ENCODE data around the gene SLC44A5. TPM values are rescaled to one million over a fixed set of nuclear protein-coding genes. Genes with fewer than 3 reads are reported as not detected.
"Not testable (repeated sequence)": the region's sequence is repeated elsewhere in the genome, so short reads cannot be mapped to it uniquely, and the experiment has no call there.

Gene SLC44A5
- total RNA-seq, 1 donor from 2014 or later, result 0.20 TPM

- Mint-ChIP-seq H3K27ac (ENCODE audit: unreplicated experiment) (no peak overlapping the region), H3K9me3 (ENCODE audit: low read depth) (peaks cover 11% of the 10 kb centered on the region), H3K4me1 (ENCODE audit: low read depth) (no peaks in the 10 kb centered on the region), H3K4me3 (ENCODE audit: unreplicated experiment) (no peak overlapping the region), H3K36me3 (ENCODE audit: low read depth) (peaks cover 3% of the 10 kb centered on the region), H3K27me3 (ENCODE audit: low read depth) (peaks cover 3% of the 10 kb centered on the region)
- TF ChIP-seq CTCF (IDR thresholded peaks at IDR 0.05), result no peak
- no peak for DNase-seq (ENCODE audit: low spot score)
Measured at GRCh38 chr1:75400716-75401115, 210.2 kb downstream of the SLC44A5 start.

GRCh38 chr1:75396745-75397144 lies 214.2 kb downstream of the SLC44A5 start:
- TF ChIP-seq CTCF (IDR thresholded peaks at IDR 0.05), result no peak
- no peaks in the 10 kb centered on the region for H3K4me1 Mint-ChIP-seq (ENCODE audit: low read depth)
- H3K27ac Mint-ChIP-seq (ENCODE audit: unreplicated experiment), result no peak overlapping the region
- DNase-seq (ENCODE audit: low spot score), result no peak
- no peaks in the 10 kb centered on the region for H3K36me3 Mint-ChIP-seq (ENCODE audit: low read depth)
- H3K9me3 Mint-ChIP-seq (ENCODE audit: low read depth), result peaks cover 4% of the 10 kb centered on the region
- H3K27me3 Mint-ChIP-seq (ENCODE audit: low read depth), result peaks cover 3% of the 10 kb centered on the region
- no peak overlapping the region for H3K4me3 Mint-ChIP-seq (ENCODE audit: unreplicated experiment)

DNA sequence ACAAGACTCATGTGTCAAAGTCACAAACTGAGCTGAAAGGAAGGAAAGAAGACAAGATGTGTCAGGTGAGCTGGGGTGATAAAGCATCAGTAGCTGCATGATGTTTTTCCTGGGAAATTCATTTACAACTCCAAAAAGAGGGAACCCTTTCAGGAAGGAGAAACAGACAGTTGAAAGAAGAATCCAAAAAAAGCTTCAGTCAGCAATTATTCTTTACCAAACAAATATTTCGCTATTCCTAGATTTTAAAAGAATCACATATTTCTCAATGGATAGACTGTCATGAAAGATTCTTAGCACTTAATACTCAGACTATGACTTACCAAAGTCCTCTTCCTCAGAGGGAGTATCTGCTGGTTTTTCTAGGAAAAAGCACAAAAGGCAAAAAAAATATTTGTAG lies 214.7 kb downstream of the SLC44A5 start:
- no peak for DNase-seq (ENCODE audit: low spot score)
- H3K9me3 Mint-ChIP-seq (ENCODE audit: low read depth), result peaks cover 8% of the 10 kb centered on the region
- H3K27ac Mint-ChIP-seq (ENCODE audit: unreplicated experiment), result no peak overlapping the region
- no peaks in the 10 kb centered on the region for H3K36me3 Mint-ChIP-seq (ENCODE audit: low read depth)
- H3K27me3 Mint-ChIP-seq (ENCODE audit: low read depth), result peaks cover 3% of the 10 kb centered on the region
- TF ChIP-seq CTCF (IDR thresholded peaks at IDR 0.05), result no peak
- no peaks in the 10 kb centered on the region for H3K4me1 Mint-ChIP-seq (ENCODE audit: low read depth)
- no peak overlapping the region for H3K4me3 Mint-ChIP-seq (ENCODE audit: unreplicated experiment)

- DNase-seq (ENCODE audit: low spot score), result no peak
- Mint-ChIP-seq H3K27ac (ENCODE audit: unreplicated experiment) (no peak overlapping the region), H3K36me3 (ENCODE audit: low read depth) (no peaks in the 10 kb centered on the region), H3K27me3 (ENCODE audit: low read depth) (peaks cover 3% of the 10 kb centered on the region), H3K9me3 (ENCODE audit: low read depth) (peaks cover 24% of the 10 kb centered on the region), H3K4me3 (ENCODE audit: unreplicated experiment) (no peak overlapping the region), H3K4me1 (ENCODE audit: low read depth) (no peaks in the 10 kb centered on the region)
- TF ChIP-seq CTCF (IDR thresholded peaks at IDR 0.05), result no peak
Measured at GRCh38 chr1:75394386-75395139, 216.4 kb downstream of the SLC44A5 start.

DNA sequence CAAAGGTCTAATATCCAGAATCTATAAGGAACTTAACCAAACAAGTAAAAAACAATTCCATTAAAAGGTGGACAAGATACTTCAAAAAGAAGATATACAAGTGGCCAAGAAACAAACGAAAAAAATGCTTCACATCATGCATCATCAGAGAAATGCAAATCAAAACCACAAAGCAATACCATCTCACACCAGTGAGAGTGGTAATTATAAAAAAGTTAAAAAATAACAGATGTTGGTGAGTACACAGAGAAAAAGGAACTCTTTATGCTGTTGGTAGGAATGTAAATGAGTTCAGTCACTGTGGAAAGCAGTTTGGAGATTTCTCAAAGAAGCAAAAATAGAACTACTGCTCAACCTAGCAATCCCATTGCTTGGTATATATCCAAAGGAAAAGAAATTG lies 218.6 kb downstream of the SLC44A5 start:
- H3K27me3 Mint-ChIP-seq (ENCODE audit: low read depth), result peaks cover 3% of the 10 kb centered on the region
- TF ChIP-seq CTCF (IDR thresholded peaks at IDR 0.05), result no peak
- no peak for DNase-seq (ENCODE audit: low spot score)
- H3K27ac Mint-ChIP-seq (ENCODE audit: unreplicated experiment), result no peak overlapping the region
- no peaks in the 10 kb centered on the region for H3K36me3 Mint-ChIP-seq (ENCODE audit: low read depth)
- no peak overlapping the region for H3K4me3 Mint-ChIP-seq (ENCODE audit: unreplicated experiment)
- H3K4me1 Mint-ChIP-seq (ENCODE audit: low read depth), result no peaks in the 10 kb centered on the region
- H3K9me3 Mint-ChIP-seq (ENCODE audit: low read depth), result peaks cover 33% of the 10 kb centered on the region

- H3K9me3 Mint-ChIP-seq (ENCODE audit: low read depth), result peaks cover 12% of the 10 kb centered on the region
- not testable (repeated sequence) for H3K27me3 Mint-ChIP-seq (ENCODE audit: low read depth); DNase-seq (ENCODE audit: low spot score); H3K36me3 Mint-ChIP-seq (ENCODE audit: low read depth); H3K4me1 Mint-ChIP-seq (ENCODE audit: low read depth); H3K27ac Mint-ChIP-seq (ENCODE audit: unreplicated experiment)
- peak overlapping the region; percentile 16 for H3K4me3 Mint-ChIP-seq (ENCODE audit: unreplicated experiment)
Measured at GRCh38 chr1:75375476-75376447, 235.2 kb downstream of the SLC44A5 start.

All from chondrocyte (in vitro differentiated cells).